Activated CD8-positive, alpha-beta memory T cell treated with anti-CD3 and anti-CD28 coated beads, Interleukin-2, amount 10 ng/mL, durations not matched to agents 7 days and 5 days (primary cell): ENCODE results near the gene BPIFB2. TPM values are rescaled to one million over a fixed set of nuclear protein-coding genes. Genes with fewer than 3 reads are reported as not detected.

Experiments used
- ATAC-seq: fragments of 150-1000 bp; cut with Tn5 transposase; one replicate; pipeline ENCODE4 v1.10.0; 2021; ENCODE audit warnings: moderate library complexity
- CTCF ChIA-PET: fragments of 350-600 bp; sonication (Branson Sonifier 250); formaldehyde crosslinking; loops from one replicate; lab custom pipeline; 2021; ENCODE audit warnings: antibody characterized with exemption; lab: Charles Lee
- DNase-seq: peaks from one replicate; pipeline ENCODE4 v3.0.0-alpha.2; 2020
- H3K27ac Mint-ChIP-seq: one replicate; pipeline ENCODE4 v1.8.0; 2021; ENCODE audit warnings: mild to moderate bottlenecking, mixed read lengths
- H3K27me3 Mint-ChIP-seq: one replicate; pipeline ENCODE4 v1.8.0; 2021; ENCODE audit warnings: mixed read lengths
- H3K36me3 Mint-ChIP-seq: one replicate; pipeline ENCODE4 v1.8.0; 2021; ENCODE audit warnings: mild to moderate bottlenecking, mixed read lengths
- H3K4me1 Mint-ChIP-seq: one replicate; pipeline ENCODE4 v1.8.0; 2021; ENCODE audit warnings: mixed read lengths
- H3K4me3 Mint-ChIP-seq: one replicate; pipeline ENCODE4 v1.8.0; 2021; ENCODE audit warnings: mild to moderate bottlenecking, moderate library complexity, mixed read lengths
- H3K9me3 Mint-ChIP-seq: one replicate; pipeline ENCODE4 v1.8.0; 2022; ENCODE audit warnings: low read depth, mixed read lengths
- total RNA-seq, 2 experiments: library from RNA; stranded (reverse); gene quantifications; one replicate each; pipeline ENCODE4 v1.2.3, GENCODE V29; 2021

The BPIFB2 gene
- total RNA-seq, 2 experiments from 2014 or later = not detected

GRCh38 chr20:33018169-33018931 lies 10.8 kb downstream of the BPIFB2 start:
- H3K4me3 Mint-ChIP-seq = no peak overlapping the region
- DNase-seq (no peak), ATAC-seq (peak; percentile 6)
- H3K27ac Mint-ChIP-seq = no peak overlapping the region
- H3K4me1 Mint-ChIP-seq = no peaks in the 10 kb centered on the region
- CTCF ChIA-PET = no interaction called here
- H3K36me3 Mint-ChIP-seq = no peaks in the 10 kb centered on the region
- H3K27me3 Mint-ChIP-seq = no peaks in the 10 kb centered on the region
- no peaks in the 10 kb centered on the region for H3K9me3 Mint-ChIP-seq

GRCh38 chr20:33019465-33020277 lies 12.2 kb downstream of the BPIFB2 start:
- Mint-ChIP-seq H3K36me3 (no peaks in the 10 kb centered on the region), H3K27me3 (no peaks in the 10 kb centered on the region), H3K27ac (peak overlapping the region; percentile 35), H3K9me3 (no peaks in the 10 kb centered on the region), H3K4me3 (no peak overlapping the region), H3K4me1 (no peaks in the 10 kb centered on the region)
- CTCF ChIA-PET = no interaction called here
- ATAC-seq (no peak), DNase-seq (no peak)

- Mint-ChIP-seq H3K9me3 (no peaks in the 10 kb centered on the region), H3K27ac (no peak overlapping the region), H3K4me1 (no peaks in the 10 kb centered on the region), H3K4me3 (no peak overlapping the region), H3K36me3 (no peaks in the 10 kb centered on the region), H3K27me3 (no peaks in the 10 kb centered on the region)
- CTCF ChIA-PET = no interaction called here
- ATAC-seq (no peak), DNase-seq (no peak)
These were observed 13.0 kb downstream of the BPIFB2 start for GRCh38 chr20:33020278-33021161.

- H3K4me1 Mint-ChIP-seq = no peaks in the 10 kb centered on the region
- H3K9me3 Mint-ChIP-seq = no peaks in the 10 kb centered on the region
- H3K27me3 Mint-ChIP-seq = no peaks in the 10 kb centered on the region
- ATAC-seq (no peak), DNase-seq (no peak)
- H3K4me3 Mint-ChIP-seq = no peak overlapping the region
- H3K36me3 Mint-ChIP-seq = no peaks in the 10 kb centered on the region
- no peak overlapping the region for H3K27ac Mint-ChIP-seq
- CTCF ChIA-PET = no interaction called here
These were observed 14.4 kb downstream of the BPIFB2 start for GRCh38 chr20:33021879-33022278.

GRCh38 chr20:33022289-33022688 lies 14.8 kb downstream of the BPIFB2 start:
- no peak overlapping the region for H3K4me3 Mint-ChIP-seq
- no peaks in the 10 kb centered on the region for H3K27me3 Mint-ChIP-seq
- no peak overlapping the region for H3K27ac Mint-ChIP-seq
- no peak for DNase-seq
- no peaks in the 10 kb centered on the region for H3K9me3 Mint-ChIP-seq
- no peaks in the 10 kb centered on the region for H3K4me1 Mint-ChIP-seq
- CTCF ChIA-PET = no interaction called here
- no peaks in the 10 kb centered on the region for H3K36me3 Mint-ChIP-seq
- ATAC-seq = no peak

- ATAC-seq (no peak), DNase-seq (no peak)
- Mint-ChIP-seq H3K27ac (no peak overlapping the region), H3K27me3 (no peaks in the 10 kb centered on the region), H3K4me3 (no peak overlapping the region), H3K9me3 (no peaks in the 10 kb centered on the region), H3K36me3 (no peaks in the 10 kb centered on the region), H3K4me1 (no peaks in the 10 kb centered on the region)
- CTCF ChIA-PET = interaction anchor here (1.2 kb wide), 1 partner anchor 18 kb away, joined by 5 read pairs; the partner anchor contains the start of gene SUN5
These were observed 15.4 kb downstream of the BPIFB2 start for GRCh38 chr20:33022694-33023438.

GRCh38 chr20:33023439-33024242 lies 16.1 kb downstream of the BPIFB2 start:
- H3K9me3 Mint-ChIP-seq = no peaks in the 10 kb centered on the region
- H3K27ac Mint-ChIP-seq = no peak overlapping the region
- CTCF ChIA-PET = interaction anchor here (1.2 kb wide), 1 partner anchor 19 kb away, joined by 5 read pairs; the partner anchor contains the start of gene SUN5
- no peaks in the 10 kb centered on the region for H3K36me3 Mint-ChIP-seq
- ATAC-seq = no peak
- H3K4me1 Mint-ChIP-seq = no peaks in the 10 kb centered on the region
- H3K4me3 Mint-ChIP-seq = no peak overlapping the region
- DNase-seq = no peak
- H3K27me3 Mint-ChIP-seq = no peaks in the 10 kb centered on the region

- Mint-ChIP-seq H3K36me3 (no peaks in the 10 kb centered on the region), H3K27ac (no peak overlapping the region), H3K9me3 (no peaks in the 10 kb centered on the region), H3K27me3 (no peaks in the 10 kb centered on the region), H3K4me1 (no peaks in the 10 kb centered on the region), H3K4me3 (no peak overlapping the region)
- CTCF ChIA-PET = interaction anchor here (1.2 kb wide), 1 partner anchor 19 kb away, joined by 5 read pairs; the partner anchor contains the start of gene SUN5
- DNase-seq (no peak), ATAC-seq (no peak)
These were observed 16.7 kb downstream of the BPIFB2 start for GRCh38 chr20:33024243-33024560.

GRCh38 chr20:33024609-33025317 lies 17.3 kb downstream of the BPIFB2 start:
- no peak for DNase-seq
- CTCF ChIA-PET = interaction anchor here (1.2 kb wide), 1 partner anchor 20 kb away, joined by 5 read pairs; the partner anchor contains the start of gene SUN5
- ATAC-seq = no peak
- Mint-ChIP-seq H3K36me3 (no peaks in the 10 kb centered on the region), H3K27ac (no peak overlapping the region), H3K27me3 (no peaks in the 10 kb centered on the region), H3K9me3 (no peaks in the 10 kb centered on the region), H3K4me3 (no peak overlapping the region), H3K4me1 (no peaks in the 10 kb centered on the region)

- Mint-ChIP-seq H3K9me3 (no peaks in the 10 kb centered on the region), H3K27ac (no peak overlapping the region), H3K4me3 (no peak overlapping the region), H3K4me1 (no peaks in the 10 kb centered on the region), H3K36me3 (no peaks in the 10 kb centered on the region), H3K27me3 (no peaks in the 10 kb centered on the region)
- CTCF ChIA-PET = interaction anchor here (1.0 kb wide), 1 partner anchor 21 kb away, joined by 3 read pairs; the partner anchor contains the start of gene SUN5
- DNase-seq (no peak), ATAC-seq (no peak)
These were observed 17.9 kb downstream of the BPIFB2 start for GRCh38 chr20:33025318-33025876.

GRCh38 chr20:33026072-33026778 lies 18.7 kb downstream of the BPIFB2 start:
- DNase-seq = no peak
- Mint-ChIP-seq H3K4me3 (no peak overlapping the region), H3K27ac (no peak overlapping the region), H3K9me3 (no peaks in the 10 kb centered on the region), H3K27me3 (no peaks in the 10 kb centered on the region), H3K36me3 (no peaks in the 10 kb centered on the region), H3K4me1 (no peaks in the 10 kb centered on the region)
- no peak for ATAC-seq
- CTCF ChIA-PET = interaction anchor here (1.0 kb wide), 1 partner anchor 22 kb away, joined by 3 read pairs; the partner anchor contains the start of gene SUN5
